Cerebellar cortex (tissue), 1 donor: ENCODE data around the gene ZNF629.

Source experiments
- DNase-seq: peaks from one replicate; pipeline ENCODE4 v3.0.0-alpha.2; 2015; ENCODE audit warnings: low spot score

ZNF629 gene

DNA sequence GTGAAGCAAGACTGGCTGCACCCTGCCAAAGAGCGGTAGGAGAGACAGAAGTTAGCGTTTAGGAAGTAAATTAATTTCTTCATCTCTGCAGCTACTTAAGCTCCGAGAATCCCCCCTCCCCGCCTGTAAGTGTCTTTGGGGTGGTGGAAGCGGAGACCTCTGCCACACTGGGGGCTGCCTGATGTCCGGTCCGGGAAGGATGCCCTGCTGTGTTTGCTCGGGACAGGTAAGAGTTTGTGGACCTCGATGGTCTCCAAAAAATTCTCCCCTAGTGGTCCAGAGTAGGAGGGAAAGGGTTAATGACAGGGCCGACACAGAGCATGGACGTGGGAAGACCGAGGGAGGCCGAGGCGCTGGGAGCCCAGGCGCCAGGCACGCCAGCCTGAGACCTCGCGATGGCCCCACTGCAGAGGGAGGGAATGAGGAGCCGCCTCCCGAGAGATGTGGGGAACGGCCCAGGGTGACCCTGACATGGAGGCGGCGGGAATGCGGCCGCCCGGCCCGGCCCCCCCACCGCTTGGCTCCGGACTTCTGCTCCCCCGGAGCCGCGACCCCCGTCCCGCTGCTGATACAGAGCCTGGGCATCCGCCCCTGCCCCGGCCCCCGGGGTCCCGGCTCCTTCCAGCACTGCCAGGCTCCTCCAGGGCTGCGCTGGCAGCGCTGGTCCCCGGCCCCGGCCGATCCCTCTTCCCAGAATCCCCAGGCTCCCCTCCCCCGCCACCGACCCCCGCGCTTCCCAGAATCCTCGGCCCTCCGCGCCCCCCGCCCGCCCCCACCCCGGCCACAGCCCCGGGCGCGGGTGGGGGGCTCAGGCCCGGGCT, 680 bp downstream of the ZNF629 start:
- no peak for DNase-seq

DNA sequence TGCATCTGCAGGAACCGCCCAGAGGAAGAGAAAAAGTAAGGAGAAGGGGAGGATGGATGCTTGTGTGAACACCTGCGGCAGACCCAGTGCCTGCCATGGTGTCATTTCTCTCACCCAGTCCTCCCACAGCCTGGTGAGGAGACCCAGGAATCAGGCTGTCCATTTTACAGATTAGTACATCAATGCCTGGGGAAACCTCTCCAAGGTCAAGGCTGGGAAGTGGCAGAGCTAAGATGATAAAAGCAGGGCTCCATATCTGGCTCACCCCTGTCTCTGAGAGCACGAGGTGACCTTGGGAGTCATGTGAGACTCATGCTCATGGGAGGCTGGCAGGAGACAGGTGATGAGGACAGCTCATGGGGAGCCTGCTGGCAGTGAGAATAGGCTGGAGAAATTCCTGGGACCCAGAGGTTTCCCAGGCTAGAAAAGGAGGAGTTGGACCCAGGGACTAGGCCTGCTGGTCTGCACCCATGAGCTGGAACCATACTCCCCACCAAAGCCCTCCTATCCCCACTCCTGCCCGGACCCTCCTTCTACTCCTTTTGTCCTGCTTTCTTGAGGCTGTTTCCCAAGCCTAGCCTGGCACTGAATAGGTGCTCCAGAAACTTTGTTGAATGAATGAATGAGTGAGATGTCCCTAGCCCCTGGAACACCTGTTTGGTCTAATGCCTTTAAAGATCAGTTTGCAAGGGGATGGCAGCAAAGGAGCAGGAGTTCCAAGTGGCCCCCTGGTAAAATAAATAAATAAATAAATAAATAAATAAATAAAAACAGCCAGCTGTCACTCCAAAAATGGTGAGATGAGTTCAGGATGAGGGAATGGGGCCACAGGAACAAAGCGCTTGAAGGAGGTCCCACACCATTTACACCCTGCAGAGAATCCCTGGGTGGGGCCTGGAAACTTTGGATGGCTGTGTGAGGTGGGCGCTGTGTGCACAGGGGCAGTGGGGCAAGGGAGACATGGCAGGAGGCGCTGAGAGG, 1.6 kb downstream of the ZNF629 start:
- no peak for DNase-seq

DNA sequence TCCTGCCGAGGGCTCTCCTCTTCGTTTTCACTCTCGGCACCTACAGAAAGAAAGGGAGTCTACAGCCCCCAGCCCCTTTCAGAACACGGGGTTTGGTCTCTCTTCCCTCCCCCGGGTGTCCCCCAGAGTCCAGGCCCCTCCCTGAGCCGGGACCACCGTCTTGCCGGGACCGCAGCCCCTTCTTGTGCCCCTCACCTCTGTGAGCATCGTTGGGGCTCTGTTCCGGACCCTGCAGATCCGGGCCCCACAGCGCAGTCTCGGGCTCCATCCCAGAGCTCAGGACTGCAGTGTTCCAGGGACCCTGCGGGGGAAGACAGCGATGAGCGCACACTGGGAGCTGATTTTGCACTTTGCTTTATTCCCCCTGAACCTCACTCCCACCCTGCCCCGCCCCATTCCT, 2.8 kb downstream of the ZNF629 start:
- no peak for DNase-seq

DNA sequence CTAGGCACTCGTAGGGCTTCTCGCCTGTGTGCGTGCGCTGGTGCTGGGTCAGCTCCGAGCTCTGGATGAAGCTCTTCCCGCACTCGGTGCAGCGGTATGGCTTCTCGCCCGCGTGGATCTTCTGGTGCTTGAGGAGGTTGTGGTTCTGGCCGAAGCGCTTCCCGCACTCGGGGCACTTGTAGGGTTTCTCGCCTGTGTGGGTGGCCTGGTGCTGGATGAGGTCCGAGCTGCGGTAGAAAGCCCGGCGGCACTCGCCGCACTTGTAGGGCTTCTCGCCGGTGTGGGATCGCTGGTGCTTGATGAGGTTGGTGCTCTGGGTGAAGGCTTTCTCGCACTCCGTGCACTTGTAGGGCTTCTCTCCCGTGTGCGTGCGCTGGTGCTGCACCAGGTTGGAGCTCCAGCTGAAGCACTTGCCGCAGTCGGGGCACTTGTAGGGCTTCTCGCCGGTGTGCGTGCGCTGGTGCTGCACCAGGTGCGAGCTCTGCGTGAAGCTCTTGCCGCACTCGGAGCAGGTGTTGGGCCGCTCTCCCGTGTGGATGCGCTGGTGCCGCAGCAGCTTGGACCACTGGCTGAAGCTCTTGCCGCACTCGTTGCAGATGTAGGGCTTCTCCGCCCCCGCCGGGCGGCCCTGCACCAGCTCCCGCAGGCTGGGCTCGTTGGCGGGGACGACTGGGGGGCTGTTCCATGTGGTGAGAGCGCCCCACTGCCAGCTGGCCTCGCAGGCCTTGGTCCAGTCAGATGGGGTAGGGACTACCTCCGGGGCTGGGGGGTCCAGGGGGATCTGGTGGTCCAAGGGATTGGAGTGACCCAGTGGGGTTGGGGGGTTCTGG, 3.5 kb downstream of the ZNF629 start:
- DNase-seq, result no peak

DNA sequence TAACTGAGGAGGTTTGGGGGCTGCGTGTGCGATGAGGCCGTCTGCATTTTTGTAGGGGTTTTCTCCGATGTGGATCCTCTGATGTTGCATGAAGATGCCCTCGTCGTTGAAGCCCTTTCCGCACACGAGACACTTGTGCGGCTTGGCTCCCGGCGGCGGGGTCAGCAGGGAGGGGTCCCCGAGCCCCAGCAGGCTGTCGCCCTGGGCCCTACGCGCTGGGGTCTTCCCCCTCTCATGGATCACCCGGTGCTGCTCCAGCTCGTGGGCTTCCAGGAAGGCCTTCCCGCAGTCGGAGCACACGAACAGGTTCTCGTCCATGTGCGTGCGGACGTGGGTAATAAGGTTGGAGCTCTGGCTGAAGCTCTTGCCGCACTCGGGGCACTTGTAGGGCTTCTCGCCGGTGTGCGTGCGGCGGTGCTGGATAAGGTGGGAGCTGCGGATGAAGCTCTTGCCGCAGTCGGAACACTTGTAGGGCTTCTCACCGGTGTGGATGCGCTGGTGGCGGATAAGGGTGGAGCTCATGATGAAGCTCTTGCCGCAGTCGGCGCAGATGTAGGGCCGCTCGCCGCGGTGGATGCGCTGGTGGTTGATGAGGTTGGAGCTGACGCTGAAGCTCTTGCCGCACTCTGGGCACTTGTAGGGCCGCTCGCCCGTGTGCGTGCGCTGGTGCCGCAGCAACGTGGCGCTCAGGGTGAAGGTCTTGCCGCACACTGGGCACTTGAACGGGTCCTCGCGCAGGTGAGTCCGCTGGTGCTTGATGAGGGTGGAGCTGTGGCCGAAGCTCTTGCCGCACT, 4.3 kb downstream of the ZNF629 start:
- DNase-seq, result no peak

DNA sequence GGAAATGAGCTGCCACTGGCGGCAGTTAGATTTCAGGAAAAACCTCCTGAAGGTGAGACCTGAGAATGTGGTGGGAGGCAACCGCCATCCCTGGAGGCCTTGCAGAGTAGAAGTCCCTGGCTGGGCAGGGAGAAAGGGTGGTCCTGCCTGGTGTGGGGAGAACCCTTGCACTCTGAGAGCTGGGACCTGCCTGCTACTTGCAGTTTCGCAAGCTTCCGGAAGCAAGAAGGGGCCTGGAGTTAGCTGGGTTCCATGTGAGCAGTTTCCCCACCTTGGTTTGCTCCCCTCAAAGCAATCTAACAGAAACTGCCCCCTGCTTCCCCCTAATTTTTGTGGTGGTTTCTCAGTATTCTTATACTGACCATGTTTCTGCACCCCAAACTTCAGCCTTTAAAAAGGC, 6.5 kb downstream of the ZNF629 start:
- DNase-seq, result no peak

DNA sequence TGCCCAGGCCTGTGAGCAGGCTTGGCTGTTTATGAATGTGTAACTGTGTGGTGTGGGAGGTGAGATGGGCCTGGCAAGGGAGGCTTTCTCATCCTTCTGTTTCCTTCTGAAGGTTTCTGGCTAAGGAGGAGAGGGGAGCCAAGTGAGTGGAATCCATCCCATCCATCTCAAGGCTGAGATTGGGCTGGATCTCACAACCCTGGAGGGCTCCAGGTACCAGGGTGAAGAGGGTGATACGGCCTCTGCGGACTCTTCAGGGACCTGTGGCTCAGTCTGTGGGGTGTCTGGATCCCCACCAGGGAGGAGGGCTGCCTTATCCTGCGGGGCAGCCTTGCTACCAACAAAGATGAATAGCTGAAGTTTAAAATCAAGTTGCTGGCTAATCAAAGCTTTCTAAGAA, 7.0 kb downstream of the ZNF629 start:
- no peak for DNase-seq

DNA sequence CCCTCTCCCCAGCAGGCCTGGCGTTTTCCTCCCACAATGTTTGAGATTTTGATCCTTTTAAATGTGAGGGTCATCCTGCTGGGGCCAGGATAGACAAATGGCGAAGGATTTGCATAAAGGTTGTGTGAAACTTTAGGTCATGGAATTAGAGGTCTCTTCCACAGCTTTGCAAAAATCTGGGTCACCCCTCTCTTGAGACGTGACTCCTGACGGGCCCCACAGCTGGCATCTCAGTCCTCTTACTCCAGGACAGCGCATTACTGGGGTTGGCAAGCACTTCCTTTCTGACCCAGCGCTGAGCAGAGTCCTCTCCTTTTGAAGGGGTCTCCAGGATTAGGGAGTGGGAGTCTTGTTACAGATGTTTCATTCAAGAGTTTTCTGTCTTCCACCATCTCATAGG, 7.4 kb downstream of the ZNF629 start:
- DNase-seq, result no peak

DNA sequence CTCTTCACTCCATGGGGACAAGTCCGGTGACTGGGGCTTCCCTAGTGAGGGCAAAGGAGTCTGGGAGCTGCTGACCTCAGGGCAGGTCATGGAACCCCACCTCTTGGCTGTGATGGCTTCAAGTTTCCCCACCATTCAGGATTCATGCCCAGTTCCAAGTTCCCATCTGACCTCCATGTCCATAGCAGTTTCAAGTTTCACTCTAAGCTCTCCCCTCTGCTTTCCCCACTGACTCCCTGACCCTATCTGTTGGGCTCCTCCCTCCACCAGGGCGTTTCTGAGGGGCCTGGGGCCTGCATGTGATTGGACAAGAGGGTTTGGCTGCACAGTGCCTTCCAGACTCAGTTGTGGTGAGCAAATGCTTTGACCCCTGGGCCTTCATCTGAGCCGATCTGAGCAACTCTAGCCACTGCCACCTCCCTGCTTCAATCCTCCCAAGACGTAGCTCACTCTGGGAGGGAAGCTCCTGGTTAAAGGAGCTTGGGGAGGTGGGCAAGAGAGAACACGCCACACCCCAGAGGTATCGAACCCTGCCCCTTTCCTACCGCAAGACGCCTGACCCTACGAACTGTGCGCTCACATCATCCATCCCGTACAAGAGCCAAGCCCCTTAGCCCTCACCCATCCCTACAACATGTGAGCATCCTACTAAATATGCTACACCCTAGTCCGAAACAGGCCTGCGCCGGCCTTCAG, 8.3 kb downstream of the ZNF629 start:
- peak; percentile 57 for DNase-seq

DNA sequence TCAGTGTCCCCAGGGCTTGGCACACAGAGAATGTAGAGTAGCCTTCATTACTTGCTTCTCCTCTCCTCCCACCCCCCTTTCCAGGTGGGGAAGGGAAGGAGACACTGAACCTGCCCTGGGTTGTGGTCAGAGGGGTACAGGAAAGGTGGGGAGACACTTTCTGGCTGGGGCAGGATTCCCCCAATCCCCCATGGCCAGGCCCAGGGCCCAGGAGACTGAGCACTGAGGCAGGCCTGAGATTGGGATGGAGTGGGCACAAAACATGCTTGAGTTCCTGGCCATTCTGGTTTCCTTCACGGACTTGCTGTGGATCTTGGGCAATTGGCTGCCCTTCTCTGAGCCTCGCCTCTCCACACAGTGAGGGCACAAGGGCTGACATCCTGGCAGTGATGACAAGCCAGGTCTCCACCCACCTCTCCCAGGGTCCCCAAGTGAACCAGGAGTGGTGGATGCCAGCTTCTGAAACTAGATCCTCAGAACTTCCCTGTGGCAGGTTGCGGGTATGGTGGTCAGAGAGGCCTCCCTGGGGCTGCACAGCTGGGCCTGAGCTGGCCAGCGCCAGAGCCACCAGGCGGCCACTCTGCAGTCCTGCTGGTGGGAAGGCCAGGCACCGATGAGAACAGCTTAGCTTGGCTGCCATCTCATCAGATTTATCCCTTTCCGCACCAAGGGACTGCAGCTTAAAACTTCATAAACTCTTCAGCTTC, 9.3 kb downstream of the ZNF629 start:
- DNase-seq, result no peak

DNA sequence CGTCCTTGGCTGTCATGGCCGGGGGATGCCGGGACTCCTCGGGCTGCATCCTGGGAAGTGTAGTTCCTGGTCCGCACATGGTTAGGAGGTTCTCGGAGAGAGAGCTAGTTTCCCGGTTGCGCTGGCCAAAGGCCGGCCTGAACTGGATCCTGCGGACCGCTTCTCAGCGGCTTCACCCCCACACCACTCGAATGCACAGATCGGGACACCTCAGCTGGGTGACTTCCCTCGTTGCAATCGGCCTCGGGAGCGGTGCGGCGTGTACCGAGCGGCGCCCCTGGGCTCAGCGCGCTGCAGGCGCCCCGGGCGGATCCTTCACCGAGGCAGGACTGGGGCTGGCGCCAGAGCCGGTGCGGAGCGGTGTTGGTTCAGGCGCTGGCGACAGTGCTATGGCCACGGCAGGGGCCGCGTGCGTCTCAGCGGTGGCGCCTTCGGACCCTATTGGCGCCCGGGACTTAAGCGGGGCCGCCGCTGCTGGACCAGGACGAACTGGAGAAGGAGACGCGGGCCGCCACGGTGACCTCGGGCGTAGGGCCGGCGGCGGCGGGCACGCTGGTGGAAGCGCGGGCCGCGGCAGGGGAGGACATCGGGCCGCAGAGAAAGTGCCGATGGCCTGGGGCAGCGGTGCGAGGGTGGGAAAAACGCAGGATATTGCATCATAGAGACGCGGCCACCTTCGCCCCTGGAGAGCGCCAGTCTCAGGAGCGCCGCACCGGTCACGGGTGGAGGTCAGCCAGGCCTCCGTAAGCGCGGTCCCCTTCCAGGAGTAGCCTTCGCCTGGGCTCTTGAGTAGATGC, 11.4 kb downstream of the ZNF629 start:
- peak; percentile 91 for DNase-seq

DNA sequence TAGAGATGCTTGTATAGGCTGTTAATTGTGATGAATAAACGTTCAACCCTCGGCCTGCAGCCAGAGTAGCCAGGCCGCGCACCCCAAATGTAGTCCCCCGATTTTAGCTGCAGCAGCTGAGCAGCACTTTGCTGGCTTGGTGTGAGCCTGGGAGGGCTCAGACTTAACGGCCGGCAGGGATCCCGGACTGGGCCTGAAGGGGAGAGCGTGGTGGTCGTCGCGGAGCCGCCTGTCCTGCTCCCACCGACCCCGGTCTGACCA, 11.9 kb downstream of the ZNF629 start:
- no peak for DNase-seq

DNA sequence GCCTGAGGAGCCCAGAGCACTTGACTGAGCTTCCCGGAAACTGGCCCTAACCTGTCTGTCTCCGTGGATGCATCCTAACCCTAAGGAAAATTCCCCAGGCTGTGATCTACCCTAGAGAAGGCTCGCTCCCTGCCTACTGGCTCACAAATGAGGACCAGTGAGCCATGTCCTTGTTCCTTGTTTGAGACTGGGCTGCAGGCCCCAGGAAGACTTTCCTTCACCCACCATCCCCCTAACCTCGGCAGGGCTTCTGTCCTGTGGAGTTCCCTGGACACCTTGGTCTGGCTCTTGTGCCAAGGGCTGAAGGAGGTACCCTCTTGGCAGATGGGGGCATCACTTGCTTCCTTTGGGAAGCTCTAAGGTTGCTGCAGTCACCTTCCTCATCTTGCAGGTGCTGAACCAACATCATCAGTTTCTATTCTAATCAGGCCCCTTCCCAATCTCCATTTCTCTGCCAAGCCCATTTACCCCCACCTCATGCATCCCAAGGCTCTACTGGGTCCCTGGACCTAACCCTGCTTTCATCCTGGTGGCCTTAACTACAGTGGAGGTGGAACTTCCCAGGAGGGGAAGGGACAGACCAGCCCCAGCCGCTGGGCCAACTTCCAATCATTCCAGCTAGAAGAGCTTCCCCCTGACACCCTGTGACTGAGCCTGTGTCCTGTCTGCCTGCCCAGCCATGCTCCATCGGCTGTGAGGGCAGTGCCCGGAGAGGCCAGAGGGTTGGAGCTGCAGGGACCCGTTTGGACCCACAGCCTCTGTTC, 12.5 kb downstream of the ZNF629 start:
- peak; percentile 41 for DNase-seq

DNA sequence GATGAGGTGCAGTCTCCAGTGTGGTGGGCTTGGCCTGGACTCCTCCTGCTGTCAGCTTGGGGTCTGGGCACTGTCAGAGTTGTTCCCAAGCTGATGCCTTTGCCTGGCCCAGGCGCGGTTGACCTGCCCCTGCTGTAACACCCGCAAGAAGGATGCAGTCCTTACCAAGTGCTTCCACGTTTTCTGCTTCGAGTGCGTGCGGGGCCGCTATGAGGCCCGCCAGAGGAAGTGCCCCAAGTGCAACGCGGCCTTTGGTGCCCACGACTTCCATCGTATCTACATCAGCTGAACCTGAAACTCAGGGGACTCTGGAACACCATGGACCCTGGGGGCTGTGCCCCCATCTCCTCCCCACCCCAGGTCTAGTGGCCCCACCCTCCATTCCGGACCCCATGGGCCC, 13.2 kb downstream of the ZNF629 start:
- DNase-seq, result no peak

DNA sequence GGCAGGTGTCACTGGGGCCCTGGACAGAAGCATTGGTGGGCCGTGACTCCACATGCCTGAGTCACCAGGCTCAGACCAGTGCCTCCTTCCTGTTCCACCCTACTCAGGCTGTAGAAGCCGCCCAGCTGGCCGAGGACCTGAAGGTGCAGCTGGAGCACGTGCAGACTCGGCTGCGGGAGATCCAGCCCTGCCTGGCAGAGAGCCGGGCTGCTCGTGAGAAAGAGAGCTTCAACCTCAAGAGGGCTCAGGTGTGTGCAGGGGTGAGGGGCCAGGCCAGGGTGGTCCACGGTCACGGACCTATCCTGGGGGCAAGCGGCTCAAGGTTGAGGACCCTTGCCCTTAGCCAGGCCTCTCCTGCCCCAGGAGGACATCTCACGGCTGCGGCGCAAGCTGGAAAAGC, 15.3 kb downstream of the ZNF629 start:
- DNase-seq, result no peak

DNA sequence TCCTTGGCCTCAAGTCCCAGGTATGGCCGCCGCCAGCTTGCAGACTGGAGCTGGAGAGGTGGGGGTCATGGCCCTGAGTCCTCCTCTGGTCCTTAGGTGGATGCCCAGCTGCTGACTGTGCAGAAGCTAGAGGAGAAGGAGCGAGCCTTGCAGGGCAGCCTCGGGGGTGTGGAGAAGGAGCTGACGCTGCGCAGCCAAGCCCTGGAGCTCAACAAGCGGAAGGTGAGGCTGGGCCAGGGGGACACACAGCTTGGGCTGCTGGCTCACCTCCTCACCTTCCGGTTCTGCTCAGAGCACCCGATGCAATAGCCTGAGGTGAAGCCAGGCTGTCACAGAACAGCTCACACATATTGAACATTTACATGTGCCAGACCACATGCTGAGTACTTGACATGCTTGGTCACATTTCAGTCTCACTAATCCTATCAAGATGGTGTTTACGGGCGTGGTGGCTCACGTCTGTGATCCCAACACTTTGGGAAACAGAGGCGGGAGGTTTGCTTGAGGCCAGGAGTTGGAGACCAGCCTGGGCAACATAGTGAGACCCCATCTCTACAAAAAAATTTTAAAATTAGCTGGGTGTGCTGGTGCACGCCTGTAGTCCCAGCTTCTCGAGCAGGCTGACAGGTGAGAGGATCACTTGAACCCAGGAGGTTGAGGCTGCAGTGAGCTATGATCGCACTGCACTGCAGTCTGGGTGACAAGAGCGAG, 17.5 kb downstream of the ZNF629 start:
- DNase-seq, result no peak

DNA sequence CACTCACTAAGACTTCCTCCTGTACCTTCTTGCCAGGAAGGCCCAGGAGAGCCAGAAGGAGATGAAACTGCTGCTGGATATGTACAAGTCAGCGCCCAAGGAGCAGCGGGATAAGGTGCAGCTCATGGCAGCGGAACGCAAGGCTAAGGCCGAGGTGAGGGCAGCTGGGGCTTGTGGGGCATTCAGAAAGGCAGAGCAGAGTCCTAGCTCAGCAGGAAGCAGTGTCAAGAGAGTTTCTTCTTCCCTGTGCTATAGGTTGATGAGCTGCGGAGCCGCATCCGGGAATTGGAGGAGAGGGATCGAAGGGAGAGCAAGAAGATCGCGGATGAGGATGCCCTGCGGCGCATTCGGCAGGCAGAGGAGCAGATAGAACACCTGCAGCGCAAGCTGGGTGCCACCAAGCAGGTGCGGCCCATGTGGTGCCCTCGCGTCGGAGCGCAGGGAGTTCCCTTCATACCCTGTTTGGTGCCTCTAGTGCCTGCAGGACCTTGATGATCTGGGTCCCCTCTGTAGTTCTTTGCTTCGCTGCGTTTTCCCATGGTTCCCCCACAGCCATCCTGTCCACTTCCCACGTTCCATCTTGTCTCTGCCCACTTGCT, 18.3 kb downstream of the ZNF629 start:
- DNase-seq, result no peak
